OCI-LY3 (cell line): ENCODE measurements around the gene MED13L.

Experiments
- H2AFZ ChIP-seq: fragments of 200-600, 300-600 bp; shearing (Covaris generic); 2 replicates; pipeline ENCODE4 v1.6.0; 2014; ENCODE audit warnings: antibody characterized with exemption, low read depth, low read length
- H3K27ac ChIP-seq: fragments of 200-600, 300-600 bp; sonication (generic); 2 replicates; pipeline ENCODE4 v1.5.1; 2014; ENCODE audit warnings: mild to moderate bottlenecking, low read length, moderate library complexity, mixed read lengths
- H3K27me3 ChIP-seq: fragments of 200-600, 300-600 bp; sonication (generic); 2 replicates; pipeline ENCODE4 v1.6.1; 2014; ENCODE audit warnings: low read depth, low read length, mixed read lengths
- H3K36me3 ChIP-seq: fragments of 200-600, 300-600 bp; sonication (generic); replicated peaks from 2 replicates; pipeline ENCODE3; 2014; ENCODE audit warnings: low read depth, low read length, mixed read lengths
- H3K4me1 ChIP-seq: fragments of 300-600, 200-600 bp; sonication (generic); 2 replicates; pipeline ENCODE4 v1.6.1; 2014; ENCODE audit warnings: low read length, mixed read lengths
- H3K4me2 ChIP-seq: fragments of 200-600, 300-600 bp; sonication (generic); 2 replicates; pipeline ENCODE4 v1.6.1; 2014; ENCODE audit warnings: low read length, mixed read lengths
- H3K4me3 ChIP-seq: fragments of 300-600, 200-600 bp; sonication (generic); 2 replicates; pipeline ENCODE4 v1.5.1; 2014; ENCODE audit warnings: antibody characterized with exemption, mild to moderate bottlenecking, low read length, moderate library complexity
- H3K79me2 ChIP-seq: fragments of 300-600, 200-600 bp; shearing (Covaris generic); 2 replicates; pipeline ENCODE4 v1.6.1; 2014; ENCODE audit warnings: mild to moderate bottlenecking, low read length, mixed read lengths
- H3K9ac ChIP-seq: fragments of 300-600, 200-600 bp; shearing (Covaris generic); 2 replicates; pipeline ENCODE4 v1.6.0; 2014; ENCODE audit warnings: mild to moderate bottlenecking, low read length, moderate library complexity
- H3K9me3 ChIP-seq: fragments of 200-600, 300-600 bp; shearing (Covaris generic); 2 replicates; pipeline ENCODE4 v1.6.1; 2014; ENCODE audit warnings: low read length, mixed read lengths; ENCODE audit not compliant: insufficient read depth
- H4K20me1 ChIP-seq: fragments of 200-600, 300-600 bp; sonication (generic); 2 replicates; pipeline ENCODE4 v1.6.1; 2016; ENCODE audit warnings: low read length, mixed read lengths; ENCODE audit not compliant: insufficient read depth
- EZH2phosphoT487 ChIP-seq: fragments of 200-600 bp; shearing (Covaris generic); IDR thresholded peaks from 2 replicates; pipeline ENCODE4 v1.6.1; 2018; ENCODE audit warnings: antibody characterized with exemption, mixed run types, low read depth
- TF ChIP-seq, protein P1 (sequence below): fragments of 200-600, 300-600 bp; sonication (generic); IDR thresholded peaks from 2 replicates; pipeline ENCODE4 v1.5.1; 2014; ENCODE audit warnings: antibody characterized with exemption, low read length, low read depth

The MED13L gene

GRCh38 chr12:116064493-116064892 is 213.0 kb downstream of the MED13L start:
- Histone ChIP-seq H3K4me3 (peak overlapping the region; percentile 56), H3K4me1 (peaks cover 80% of the 10 kb centered on the region), H3K27ac (peak overlapping the region; percentile 93), H3K79me2 (peaks cover 81% of the 10 kb centered on the region), H2AFZ (no peak overlapping the region), H3K36me3 (no peaks in the 10 kb centered on the region), H3K27me3 (no peaks in the 10 kb centered on the region), H3K9me3 (no peaks in the 10 kb centered on the region), H3K4me2 (peak overlapping the region; percentile 68), H3K9ac (peak overlapping the region; percentile 67), H4K20me1 (no peaks in the 10 kb centered on the region)
- TF ChIP-seq, protein P1, sequence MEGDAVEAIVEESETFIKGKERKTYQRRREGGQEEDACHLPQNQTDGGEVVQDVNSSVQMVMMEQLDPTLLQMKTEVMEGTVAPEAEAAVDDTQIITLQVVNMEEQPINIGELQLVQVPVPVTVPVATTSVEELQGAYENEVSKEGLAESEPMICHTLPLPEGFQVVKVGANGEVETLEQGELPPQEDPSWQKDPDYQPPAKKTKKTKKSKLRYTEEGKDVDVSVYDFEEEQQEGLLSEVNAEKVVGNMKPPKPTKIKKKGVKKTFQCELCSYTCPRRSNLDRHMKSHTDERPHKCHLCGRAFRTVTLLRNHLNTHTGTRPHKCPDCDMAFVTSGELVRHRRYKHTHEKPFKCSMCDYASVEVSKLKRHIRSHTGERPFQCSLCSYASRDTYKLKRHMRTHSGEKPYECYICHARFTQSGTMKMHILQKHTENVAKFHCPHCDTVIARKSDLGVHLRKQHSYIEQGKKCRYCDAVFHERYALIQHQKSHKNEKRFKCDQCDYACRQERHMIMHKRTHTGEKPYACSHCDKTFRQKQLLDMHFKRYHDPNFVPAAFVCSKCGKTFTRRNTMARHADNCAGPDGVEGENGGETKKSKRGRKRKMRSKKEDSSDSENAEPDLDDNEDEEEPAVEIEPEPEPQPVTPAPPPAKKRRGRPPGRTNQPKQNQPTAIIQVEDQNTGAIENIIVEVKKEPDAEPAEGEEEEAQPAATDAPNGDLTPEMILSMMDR: no peak
- no peak for TF ChIP-seq EZH2phosphoT487

DNA sequence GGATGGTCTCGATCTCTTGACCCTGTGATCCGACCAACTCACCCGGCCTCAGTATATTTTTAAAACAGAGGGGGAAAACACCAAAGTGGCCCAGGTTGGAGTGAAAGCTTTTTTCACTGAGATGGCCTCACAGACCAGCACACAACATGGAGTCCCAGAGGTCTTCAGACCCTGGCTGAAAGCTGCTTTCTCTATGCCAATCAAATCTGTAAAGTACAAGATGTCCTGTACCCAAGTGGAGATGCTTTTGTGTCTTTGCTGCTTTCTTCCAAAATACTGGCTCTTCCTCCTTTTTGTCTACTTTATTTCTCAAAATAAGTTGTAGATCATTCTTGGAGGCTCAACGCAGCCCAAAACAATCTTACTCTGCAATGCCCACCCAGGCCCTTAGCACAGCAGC is 214.8 kb downstream of the MED13L start:
- no peaks in the 10 kb centered on the region for H4K20me1 ChIP-seq

DNA sequence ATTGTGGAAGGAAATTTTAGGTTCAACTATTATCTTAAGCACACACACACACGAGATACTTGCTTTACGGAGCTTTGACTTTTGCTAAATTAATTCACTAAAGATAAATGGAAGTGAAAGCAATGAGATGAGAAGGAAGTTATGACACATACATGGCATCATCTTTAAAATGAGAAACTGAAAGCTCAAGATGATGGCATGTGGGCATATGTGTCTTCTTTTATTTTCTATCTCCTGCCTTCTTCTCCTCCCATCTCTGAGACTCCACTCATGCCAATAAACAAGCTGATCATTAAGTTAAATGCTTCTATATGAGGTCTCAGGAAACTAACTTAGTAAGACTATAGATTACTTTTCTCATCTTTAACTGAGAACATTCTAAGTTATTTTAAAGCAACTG is 216.7 kb downstream of the MED13L start:
- H3K36me3 ChIP-seq: no peaks in the 10 kb centered on the region
- H3K27ac ChIP-seq: peak overlapping the region; percentile 93
- peaks cover 72% of the 10 kb centered on the region for H3K4me1 ChIP-seq
- H3K9me3 ChIP-seq: no peaks in the 10 kb centered on the region
- peak overlapping the region; percentile 78 for H3K4me2 ChIP-seq
- H3K9ac ChIP-seq: peak overlapping the region; percentile 88
- H2AFZ ChIP-seq: no peak overlapping the region
- TF ChIP-seq, protein P1: no peak
- no peak for TF ChIP-seq EZH2phosphoT487
- no peaks in the 10 kb centered on the region for H4K20me1 ChIP-seq
- H3K79me2 ChIP-seq: peaks cover 84% of the 10 kb centered on the region
- peak overlapping the region; percentile 68 for H3K4me3 ChIP-seq
- H3K27me3 ChIP-seq: no peaks in the 10 kb centered on the region

More for the DNA sequence above, 214.8 kb downstream of the MED13L start:
- no peaks in the 10 kb centered on the region for H3K27me3 ChIP-seq
- peak overlapping the region; percentile 93 for H3K27ac ChIP-seq
- peaks cover 90% of the 10 kb centered on the region for H3K4me1 ChIP-seq
- no peak for TF ChIP-seq EZH2phosphoT487
- TF ChIP-seq, protein P1: no peak
- H3K79me2 ChIP-seq: peaks cover 82% of the 10 kb centered on the region
- H3K36me3 ChIP-seq: no peaks in the 10 kb centered on the region
- H2AFZ ChIP-seq: no peak overlapping the region
- H3K4me2 ChIP-seq: peak overlapping the region; percentile 68; the same call in 1 of the 2 replicates
- no peak overlapping the region for H3K4me3 ChIP-seq
- H3K9me3 ChIP-seq: no peaks in the 10 kb centered on the region
- H3K9ac ChIP-seq: peak overlapping the region; percentile 67; the same call in 1 of the 2 replicates

- peak overlapping the region; percentile 78 for H3K4me2 ChIP-seq
- H3K4me3 ChIP-seq: peak overlapping the region; percentile 68
- no peaks in the 10 kb centered on the region for H3K36me3 ChIP-seq
- no peak overlapping the region for H2AFZ ChIP-seq
- H3K27ac ChIP-seq: peak overlapping the region; percentile 93
- H3K79me2 ChIP-seq: peaks cover 82% of the 10 kb centered on the region
- H3K4me1 ChIP-seq: peaks cover 63% of the 10 kb centered on the region
- H3K9me3 ChIP-seq: no peaks in the 10 kb centered on the region
- no peak for TF ChIP-seq EZH2phosphoT487
- TF ChIP-seq, protein P1: no peak
- peak overlapping the region; percentile 88 for H3K9ac ChIP-seq
- no peaks in the 10 kb centered on the region for H3K27me3 ChIP-seq
- H4K20me1 ChIP-seq: no peaks in the 10 kb centered on the region
These were observed 217.6 kb downstream of the MED13L start for GRCh38 chr12:116059904-116060303.
